Breast epithelium (tissue), 4 donors: ENCODE data around the gene CPLANE1. TPM values are rescaled to one million over a fixed set of nuclear protein-coding genes. Genes with fewer than 3 reads are reported as not detected.
"Not testable (repeated sequence)": the region's sequence is repeated elsewhere in the genome, so short reads cannot be mapped to it uniquely, and the experiment has no call there.

Source experiments
- DNase-seq, 2 donors: peaks; one replicate each; pipeline ENCODE4 v3.0.0-alpha.2; 2019; ENCODE audit warnings: low spot score in 2 of 2
- H3K27ac ChIP-seq, 2 donors: fragments of 200-600 bp; sonication (generic) in 1 of 2; one replicate each; pipeline ENCODE4 v1.5.1; 2016 to 2019; ENCODE audit warnings: mild to moderate bottlenecking in 1 of 2
- H3K27me3 ChIP-seq, 2 donors: fragments of 200-600 bp; sonication (generic) in 1 of 2; one replicate each; pipeline versions ENCODE4 v1.5.1 to v1.6.0; 2017 to 2019; ENCODE audit warnings: control low read depth in 1 of 2, mild to moderate bottlenecking in 1 of 2
- H3K36me3 ChIP-seq: fragments of 200-600 bp; one replicate; pipeline ENCODE4 v1.5.1; 2019
- H3K4me1 ChIP-seq, 2 donors: fragments of 200-600 bp; sonication (generic); one replicate each; pipeline ENCODE4 v1.5.1; 2016 to 2019; ENCODE audit warnings: control low read depth in 1 of 2
- H3K4me3 ChIP-seq, 3 donors: fragments of 200-600 bp; sonication (generic); 1 replicate in 2 of 3; 2 replicates in 1 of 3; pipeline ENCODE4 v1.5.1; 2016 to 2019; ENCODE audit warnings: mild to moderate bottlenecking in 3 of 3, moderate library complexity in 2 of 3
- H3K9me3 ChIP-seq, 2 donors: fragments of 200-600 bp; sonication (generic) in 1 of 2; one replicate each; pipeline ENCODE4 v1.5.1; 2016 to 2019; ENCODE audit warnings: control low read depth in 1 of 2
- POLR2A ChIP-seq: fragments of 450-650 bp; IDR thresholded peaks from one replicate; pipeline ENCODE4 v1.6.1; 2016; ENCODE audit warnings: antibody characterized with exemption, mild to moderate bottlenecking, moderate library complexity
- POLR2AphosphoS5 ChIP-seq, 3 donors: sonication (generic); formaldehyde crosslinking; IDR thresholded peaks; one replicate each; pipeline ENCODE4 v1.6.1; 2017; ENCODE audit warnings: antibody characterized with exemption in 3 of 3
- intact Hi-C: fragments of 100-400 bp; cut with DNase I; formaldehyde crosslinking; loops from one replicate; pipeline ENCODE4 v1.15.1; 2023; ENCODE audit warnings: low total_unique reads
- total RNA-seq, 3 donors: library from RNA; depleted of rRNA; stranded (reverse); fragments of >200 nt; gene quantifications; one replicate each; pipeline ENCODE4 v1.1.0, GENCODE V29; 2016
- TF ChIP-seq, protein P1 (sequence below), 3 donors: fragments of 450-650 bp; IDR thresholded peaks; one replicate each; pipeline ENCODE4 v1.5.1; 2016 to 2017; ENCODE audit warnings: antibody characterized with exemption in 3 of 3, mild to moderate bottlenecking in 3 of 3, moderate library complexity in 3 of 3

Gene CPLANE1
- total RNA-seq, 3 donors from 2014 or later = 31.0 to 55.5 (median 31.5) TPM

DNA sequence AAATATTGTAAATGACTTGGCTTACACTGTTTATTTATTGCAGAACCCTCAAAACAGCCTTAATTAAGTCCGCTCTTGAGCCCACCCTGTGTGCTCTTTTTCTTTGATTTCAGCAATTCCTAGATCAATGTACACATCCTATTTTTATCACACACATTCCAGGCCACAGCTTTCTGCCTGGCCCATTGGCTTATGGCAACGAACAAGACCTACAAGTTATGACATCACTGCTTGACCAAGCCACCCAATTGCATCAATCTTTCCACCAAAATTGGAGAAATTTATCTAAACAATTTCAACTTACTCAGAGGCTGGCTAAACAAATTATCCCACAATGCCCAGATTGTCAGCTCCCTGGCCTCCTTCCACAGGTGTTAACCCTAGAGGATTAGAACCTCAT is 158.4 kb downstream of the CPLANE1 start:
- Histone ChIP-seq H3K9me3 (no peaks in the 10 kb centered on the region), H3K4me3 (no peak overlapping the region), H3K36me3 (no peaks in the 10 kb centered on the region), H3K27ac (no peak overlapping the region), H3K4me1 (no peaks in the 10 kb centered on the region), H3K27me3 (no peaks in the 10 kb centered on the region)
- intact Hi-C loops = no loop called here
- TF ChIP-seq POLR2A (no peak), POLR2AphosphoS5 (IDR thresholded peaks at IDR 0.05) (no peak)
- TF ChIP-seq, protein P1, sequence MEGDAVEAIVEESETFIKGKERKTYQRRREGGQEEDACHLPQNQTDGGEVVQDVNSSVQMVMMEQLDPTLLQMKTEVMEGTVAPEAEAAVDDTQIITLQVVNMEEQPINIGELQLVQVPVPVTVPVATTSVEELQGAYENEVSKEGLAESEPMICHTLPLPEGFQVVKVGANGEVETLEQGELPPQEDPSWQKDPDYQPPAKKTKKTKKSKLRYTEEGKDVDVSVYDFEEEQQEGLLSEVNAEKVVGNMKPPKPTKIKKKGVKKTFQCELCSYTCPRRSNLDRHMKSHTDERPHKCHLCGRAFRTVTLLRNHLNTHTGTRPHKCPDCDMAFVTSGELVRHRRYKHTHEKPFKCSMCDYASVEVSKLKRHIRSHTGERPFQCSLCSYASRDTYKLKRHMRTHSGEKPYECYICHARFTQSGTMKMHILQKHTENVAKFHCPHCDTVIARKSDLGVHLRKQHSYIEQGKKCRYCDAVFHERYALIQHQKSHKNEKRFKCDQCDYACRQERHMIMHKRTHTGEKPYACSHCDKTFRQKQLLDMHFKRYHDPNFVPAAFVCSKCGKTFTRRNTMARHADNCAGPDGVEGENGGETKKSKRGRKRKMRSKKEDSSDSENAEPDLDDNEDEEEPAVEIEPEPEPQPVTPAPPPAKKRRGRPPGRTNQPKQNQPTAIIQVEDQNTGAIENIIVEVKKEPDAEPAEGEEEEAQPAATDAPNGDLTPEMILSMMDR (IDR thresholded peaks at IDR 0.05) = no peak
- DNase-seq = no peak

DNA sequence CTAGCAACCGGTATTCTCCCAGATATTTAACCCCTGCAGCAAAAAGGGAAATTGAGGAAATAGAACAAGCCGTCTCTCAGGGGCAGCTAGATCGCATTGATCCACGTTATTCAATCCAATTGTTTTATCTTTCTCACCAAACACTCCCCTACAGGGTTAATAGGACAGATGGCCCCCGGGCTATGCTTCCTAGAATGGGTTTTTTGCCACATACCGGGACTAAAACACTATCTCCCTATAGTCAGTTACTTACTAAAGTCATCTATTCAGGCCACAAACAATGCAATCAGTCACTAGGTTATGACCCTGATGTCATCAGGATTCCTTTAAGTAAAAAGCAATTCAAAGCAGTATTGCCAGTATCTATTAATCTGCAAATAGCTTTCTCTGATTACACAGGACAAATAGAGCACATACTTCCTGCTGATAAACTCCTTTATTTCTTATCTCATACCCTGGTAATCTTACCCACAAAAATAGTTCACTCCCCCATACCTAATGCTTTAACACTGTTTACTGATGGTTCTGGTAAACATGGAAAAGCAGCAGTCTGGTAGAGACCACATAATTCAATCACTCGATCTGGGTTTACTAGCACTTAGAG is 159.0 kb downstream of the CPLANE1 start:
- Histone ChIP-seq H3K27me3 (no peaks in the 10 kb centered on the region), H3K4me3 (no peak overlapping the region), H3K4me1 (no peaks in the 10 kb centered on the region), H3K27ac (no peak overlapping the region), H3K9me3 (no peaks in the 10 kb centered on the region), H3K36me3 (no peaks in the 10 kb centered on the region)
- intact Hi-C loops = no loop called here
- TF ChIP-seq, protein P1 (IDR thresholded peaks at IDR 0.05) = no peak
- no peak for TF ChIP-seq POLR2AphosphoS5 (IDR thresholded peaks at IDR 0.05)
- no peak for TF ChIP-seq POLR2A
- DNase-seq = no peak

- no peak overlapping the region for H3K27ac ChIP-seq
- TF ChIP-seq POLR2AphosphoS5 (IDR thresholded peaks at IDR 0.05) (no peak), POLR2A (no peak)
- TF ChIP-seq, protein P1 (IDR thresholded peaks at IDR 0.05) = no peak
- DNase-seq = no peak
- no peaks in the 10 kb centered on the region for H3K4me1 ChIP-seq
- intact Hi-C loops = no loop called here
- H3K4me3 ChIP-seq = no peak overlapping the region
- no peaks in the 10 kb centered on the region for H3K27me3 ChIP-seq
- H3K36me3 ChIP-seq = no peaks in the 10 kb centered on the region
- H3K9me3 ChIP-seq = no peaks in the 10 kb centered on the region
Measured at GRCh38 chr5:37088009-37088408, 161.2 kb downstream of the CPLANE1 start.

DNA sequence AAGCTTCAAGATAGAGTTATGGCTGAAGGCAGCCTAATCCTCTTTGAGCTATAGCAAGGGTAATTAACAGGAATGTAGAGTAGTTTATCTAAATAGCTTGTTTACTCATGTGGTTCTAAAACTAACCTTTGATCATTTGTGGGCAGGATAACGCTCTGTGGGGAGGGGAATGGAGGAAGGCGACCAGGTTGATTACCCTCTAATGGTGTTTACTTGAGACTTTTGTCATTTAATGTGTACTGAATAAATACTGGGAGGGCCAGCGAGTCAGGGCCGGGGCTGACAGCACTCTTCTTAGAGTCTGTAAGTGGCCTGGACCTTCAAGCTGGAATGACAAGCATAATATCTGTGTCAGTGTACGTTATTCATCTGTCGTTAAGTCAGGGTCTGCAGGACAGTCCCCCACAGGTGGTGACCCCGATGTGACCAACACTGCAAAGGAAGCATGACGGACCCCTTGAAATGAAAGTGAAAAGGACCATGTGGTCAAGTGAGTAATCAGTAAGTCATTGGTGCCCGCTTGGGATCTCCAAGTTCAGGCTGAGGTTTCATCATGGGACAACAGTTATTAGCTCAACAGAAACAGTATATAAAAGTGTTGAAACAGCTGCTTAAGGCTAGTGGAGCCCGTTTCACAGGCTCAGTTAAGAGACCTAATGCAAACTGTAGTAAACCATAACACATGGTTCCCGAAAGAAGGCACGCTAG is 162.6 kb downstream of the CPLANE1 start:
- Histone ChIP-seq H3K36me3 (no peaks in the 10 kb centered on the region), H3K9me3 (no peaks in the 10 kb centered on the region), H3K27me3 (no peaks in the 10 kb centered on the region), H3K4me1 (no peaks in the 10 kb centered on the region), H3K4me3 (no peak overlapping the region), H3K27ac (no peak overlapping the region)
- DNase-seq = no peak
- TF ChIP-seq POLR2A (no peak), POLR2AphosphoS5 (IDR thresholded peaks at IDR 0.05) (no peak)
- TF ChIP-seq, protein P1 (IDR thresholded peaks at IDR 0.05) = no peak
- intact Hi-C loops = no loop called here

DNA sequence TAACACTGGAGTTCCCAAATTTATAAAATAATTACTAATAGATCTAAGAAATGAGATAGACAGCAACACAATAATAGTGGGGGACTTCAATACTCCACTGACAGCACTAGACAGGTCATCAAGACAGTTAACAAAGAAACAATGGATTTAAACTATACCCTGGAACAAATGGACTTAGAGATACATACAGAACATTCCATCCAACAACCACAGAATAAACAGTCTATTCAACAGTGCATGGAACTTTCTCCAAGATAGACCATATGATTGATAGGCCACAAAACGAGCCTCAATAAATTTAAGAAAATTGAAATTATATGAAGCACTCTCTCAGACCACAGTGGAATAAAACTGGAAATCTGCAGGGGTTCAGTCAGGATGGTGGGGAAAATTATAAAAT is 163.2 kb downstream of the CPLANE1 start:
- H3K4me3 ChIP-seq, H3K27me3 ChIP-seq, DNase-seq, intact Hi-C loops, H3K9me3 ChIP-seq, H3K27ac ChIP-seq, H3K36me3 ChIP-seq, H3K4me1 ChIP-seq: not testable (repeated sequence)

GRCh38 chr5:37082977-37083376 is 166.2 kb downstream of the CPLANE1 start:
- intact Hi-C loops, H3K9me3 ChIP-seq, H3K4me1 ChIP-seq, H3K27me3 ChIP-seq, H3K36me3 ChIP-seq, H3K4me3 ChIP-seq, DNase-seq, H3K27ac ChIP-seq: not testable (repeated sequence)
